Stimulated activated CD4-positive, alpha-beta T cell treated with anti-CD3 and anti-CD28 coated beads, Interleukin-1b, Interleukin-23, amount 100 ng/mL, for 4 hours (primary cell): Measurements from ENCODE around the gene AP5M1.
"Not testable (repeated sequence)": the region's sequence is repeated elsewhere in the genome, so short reads cannot be mapped to it uniquely, and the experiment has no call there.

Experiments used
- DNase-seq, 2 donors: peaks; one replicate each; pipeline ENCODE4 v3.0.0-alpha.2; 2020; ENCODE audit warnings: low read depth in 2 of 2

Gene AP5M1

DNA sequence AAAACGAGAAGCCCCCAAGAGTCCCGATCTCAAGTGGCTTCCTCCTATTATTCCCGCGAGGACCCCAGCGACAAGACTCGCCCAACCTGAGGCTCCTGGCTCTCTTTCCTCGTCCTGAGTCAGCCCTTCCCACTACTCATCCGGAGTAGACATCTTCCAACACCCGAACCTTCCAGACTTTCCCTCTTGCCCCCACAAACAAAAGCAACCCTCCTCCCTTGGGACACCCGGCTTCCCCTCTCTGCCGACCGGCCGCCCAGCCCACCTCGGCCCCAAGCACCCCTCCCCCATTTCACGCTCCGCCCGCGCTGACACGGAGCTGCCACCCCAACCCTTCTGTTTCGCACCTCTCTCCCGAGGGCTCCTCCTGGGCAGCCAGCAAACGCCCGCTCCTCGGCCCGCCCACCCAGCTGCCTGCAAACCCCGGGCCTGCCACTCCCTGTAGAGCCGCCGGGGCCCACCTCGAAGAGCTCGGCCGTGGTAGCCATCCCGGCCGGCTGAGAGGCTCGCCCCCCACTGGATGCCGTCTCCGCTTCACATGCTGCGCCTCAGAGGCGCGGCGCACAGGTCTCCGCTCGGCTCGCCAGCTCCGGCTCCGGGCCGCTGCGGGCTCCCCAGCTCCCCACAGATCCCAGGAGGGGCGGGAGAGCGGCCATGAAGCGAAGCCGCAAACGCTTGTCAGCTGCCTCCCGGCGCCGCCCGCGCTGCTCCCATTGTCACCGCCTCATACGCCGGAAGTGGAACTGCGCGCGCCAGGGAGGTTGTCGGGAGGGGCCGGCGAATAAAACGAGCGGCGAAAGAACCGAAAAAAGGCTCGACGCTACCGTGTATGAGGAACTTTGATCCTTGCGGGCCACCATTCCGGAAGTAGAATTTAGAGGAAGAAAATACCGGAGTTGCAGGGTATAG, at the start of gene AP5M1, which contains the start of gene EXOC5:
AP5M1 (plus strand) TSS at position 811 of the 909 bp plus-strand sequence. CDS start 344 bp downstream, outside the sequence.
EXOC5 (minus strand) TSS at position 745 of the 909 bp plus-strand sequence; CDS start at position 488, 257 bp downstream.
- DNase-seq = peak; percentile 78 to 82

GRCh38 chr14:57221931-57222330, 46.8 kb upstream of the AP5M1 start:
- DNase-seq = no peak

DNA sequence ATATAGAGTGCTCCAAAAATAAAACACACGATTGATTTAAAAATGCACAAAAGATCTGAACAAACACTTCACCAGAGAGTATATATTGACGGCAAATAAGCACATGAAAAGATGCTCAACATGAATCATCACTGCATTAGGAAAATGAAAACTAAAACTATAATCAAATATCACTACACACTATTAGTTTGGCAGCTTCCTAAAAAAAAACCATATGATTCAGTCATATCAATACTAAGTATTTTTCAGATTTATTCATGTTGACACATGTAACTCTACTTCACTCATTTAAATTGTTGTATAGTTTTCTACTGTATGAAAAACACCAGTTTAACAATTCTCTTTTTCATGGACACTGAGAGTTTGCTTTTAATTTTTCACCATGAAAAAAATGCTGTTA, 41.7 kb upstream of the AP5M1 start:
- DNase-seq = no peak

GRCh38 chr14:57228320-57228719, 40.5 kb upstream of the AP5M1 start:
- not testable (repeated sequence) for DNase-seq

GRCh38 chr14:57232006-57232405, 36.8 kb upstream of the AP5M1 start:
- no peak for DNase-seq

GRCh38 chr14:57240115-57240514, 28.7 kb upstream of the AP5M1 start:
- DNase-seq = not testable (repeated sequence)

GRCh38 chr14:57243320-57243719, 25.5 kb upstream of the AP5M1 start:
- no peak for DNase-seq

DNA sequence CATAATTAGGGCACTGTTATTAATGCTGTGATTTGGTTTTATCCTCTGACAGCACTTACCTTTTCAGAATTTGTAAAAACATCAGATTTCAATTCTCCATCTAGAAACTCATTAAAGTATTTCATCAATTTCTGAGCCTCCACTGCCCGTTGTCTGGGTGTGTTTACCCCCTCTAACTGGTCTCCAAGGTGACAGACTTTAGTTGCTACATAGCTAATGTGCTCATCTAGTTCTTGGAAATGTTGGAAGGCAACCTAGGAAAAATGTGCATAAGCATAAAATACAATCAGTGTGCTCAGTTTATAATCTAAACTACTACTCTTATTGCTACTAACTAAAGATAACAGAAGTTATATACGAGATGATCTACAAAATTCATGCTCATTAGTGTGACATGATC, 24.7 kb upstream of the AP5M1 start:
- no peak for DNase-seq

- DNase-seq = no peak
These were observed 22.8 kb upstream of the AP5M1 start for GRCh38 chr14:57245941-57246340.

DNA sequence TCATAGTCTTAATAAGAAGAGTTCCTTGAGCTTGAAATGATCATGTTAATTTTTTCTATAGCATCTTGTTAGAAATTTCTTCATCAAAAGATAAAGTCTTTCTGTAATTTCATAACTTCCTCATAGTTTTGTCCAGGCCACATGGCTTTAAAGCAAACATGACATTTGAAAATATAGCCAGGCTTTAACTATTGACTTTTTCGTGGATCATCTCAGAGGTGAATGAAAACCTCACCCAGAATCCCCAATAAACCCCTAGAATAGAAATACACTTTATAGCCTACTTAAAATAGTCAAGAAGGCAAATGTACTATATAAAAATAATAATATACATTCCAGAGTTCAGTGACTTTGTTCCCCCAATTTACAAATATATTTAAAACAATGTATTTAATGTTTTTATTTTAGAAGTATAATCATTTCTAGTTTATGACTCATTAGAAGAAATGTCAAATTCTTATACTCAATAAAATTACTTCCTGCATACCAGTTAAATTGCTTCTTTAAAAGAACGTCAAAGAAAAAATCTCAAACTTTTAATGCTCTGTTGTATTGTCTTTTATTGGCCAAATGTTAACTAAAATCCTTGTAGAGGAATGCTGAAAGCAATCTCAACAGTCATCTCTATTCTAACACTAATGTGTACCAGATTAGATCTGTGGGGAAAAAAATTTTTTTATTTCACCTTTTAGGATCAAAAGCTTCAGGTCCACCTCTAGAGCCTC, 21.7 kb upstream of the AP5M1 start:
- DNase-seq = no peak

DNA sequence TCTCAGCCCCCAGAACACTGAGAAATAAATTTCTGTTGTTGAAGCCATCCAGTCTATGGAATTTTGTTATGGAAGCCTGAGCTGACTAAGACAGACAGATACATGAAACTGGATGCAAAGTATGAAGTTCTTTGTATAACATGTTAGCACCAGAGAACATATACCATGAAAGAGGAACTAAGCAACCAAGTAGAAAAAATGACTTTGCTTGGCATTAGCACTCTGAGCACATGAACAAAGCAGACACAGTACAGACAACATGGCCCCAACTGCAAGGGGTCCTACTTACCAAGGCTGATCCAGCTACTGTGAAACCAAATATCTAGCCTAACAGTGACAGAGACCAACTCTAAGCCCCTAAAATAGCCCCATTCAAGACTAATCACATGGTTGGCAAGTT, 13.9 kb upstream of the AP5M1 start:
- no peak for DNase-seq

- not testable (repeated sequence) for DNase-seq
These were observed 10.6 kb upstream of the AP5M1 start for GRCh38 chr14:57258221-57258620.

- DNase-seq = no peak
These were observed 9.1 kb upstream of the AP5M1 start for GRCh38 chr14:57259672-57260071.

DNA sequence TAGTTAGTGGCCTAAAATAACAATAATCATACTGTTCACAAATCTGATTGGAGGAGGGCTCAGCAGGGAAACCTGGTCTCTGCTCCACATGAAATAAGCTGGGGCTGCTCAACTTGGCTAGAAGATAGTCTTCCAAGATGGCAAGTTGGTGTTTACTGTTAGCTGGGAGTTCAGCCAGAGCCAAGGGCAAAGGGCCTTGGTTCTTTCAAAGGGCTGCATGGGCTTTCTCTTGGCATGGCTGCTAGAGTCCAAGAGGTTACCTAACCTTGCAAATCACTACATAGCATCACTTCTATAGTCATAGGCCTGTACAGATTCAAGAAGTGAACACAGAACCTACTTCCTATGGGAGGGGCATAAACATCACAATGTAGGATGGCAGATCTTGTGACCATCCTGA, 7.2 kb upstream of the AP5M1 start:
- no peak for DNase-seq

DNA sequence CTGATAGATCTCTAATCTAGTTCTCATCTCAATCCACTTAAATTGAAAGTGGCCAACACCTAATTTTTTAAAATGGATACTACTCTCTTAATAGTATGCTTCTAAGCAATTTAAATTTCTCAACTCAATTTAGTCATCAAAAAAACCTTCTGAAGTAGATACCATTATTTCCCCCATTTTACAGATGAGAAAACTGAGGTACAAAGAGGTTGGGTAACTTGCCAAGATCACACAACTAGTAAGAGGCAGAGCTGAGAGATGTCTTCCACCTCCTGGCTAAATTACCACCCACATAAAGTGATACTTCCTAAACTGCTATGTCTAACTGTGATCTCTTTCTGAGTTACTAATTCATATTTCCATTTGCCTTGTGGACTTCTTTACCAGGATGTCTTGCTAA, 6.7 kb upstream of the AP5M1 start:
- no peak for DNase-seq

DNA sequence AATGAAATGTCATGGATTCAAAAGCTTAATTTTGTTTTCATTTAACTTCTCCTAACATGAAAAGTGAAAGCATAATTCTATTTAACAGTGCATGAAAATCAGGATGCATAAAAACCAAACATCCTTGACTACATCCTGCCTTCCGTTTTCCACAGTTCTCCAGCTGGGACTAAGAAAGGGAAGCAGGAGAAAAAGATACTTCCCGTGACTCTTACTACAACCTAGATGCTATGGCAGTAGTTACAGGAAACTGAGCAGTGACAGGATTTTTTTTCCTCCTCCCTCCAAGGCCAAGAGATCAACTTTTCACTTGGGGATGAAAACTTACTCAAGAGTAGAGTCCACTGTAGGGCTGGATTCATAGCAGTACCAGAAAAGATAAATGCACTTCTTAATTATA, 2.7 kb upstream of the AP5M1 start:
- DNase-seq = no peak

- no peak for DNase-seq
These were observed 4.5 kb downstream of the AP5M1 start for GRCh38 chr14:57273236-57273635.

- DNase-seq = no peak
These were observed 5.8 kb downstream of the AP5M1 start for GRCh38 chr14:57274551-57274950.

DNA sequence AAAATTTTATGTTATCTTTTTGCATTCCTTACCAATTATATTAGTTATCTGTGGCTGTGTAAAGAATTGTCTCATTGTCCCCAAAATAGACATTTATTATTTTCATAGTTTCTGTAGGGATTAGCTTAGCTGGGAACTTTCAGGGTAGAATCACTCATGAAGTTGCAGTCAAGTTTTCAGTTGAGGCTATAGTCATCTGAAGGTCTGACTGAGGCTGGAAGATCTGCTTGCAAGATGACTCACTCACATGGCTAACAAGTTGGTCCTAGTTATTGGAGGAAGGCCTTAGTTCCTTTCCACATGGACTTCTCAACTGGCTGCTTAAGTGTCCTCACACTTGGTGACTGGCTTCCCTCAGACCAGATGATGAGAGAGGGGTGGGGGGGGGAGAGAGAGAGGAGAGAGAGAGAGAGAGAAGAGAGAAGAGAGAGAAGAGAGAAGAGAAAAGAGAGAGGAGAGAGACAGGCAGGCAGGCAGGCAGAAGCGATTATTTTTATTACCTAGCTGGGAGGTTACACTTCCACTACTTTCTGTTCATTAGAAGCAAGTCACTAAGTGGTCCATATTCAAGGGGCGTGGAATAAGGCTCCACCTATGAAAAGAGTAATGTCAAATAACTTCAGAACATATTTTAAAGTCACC, 6.4 kb downstream of the AP5M1 start:
- no peak for DNase-seq

GRCh38 chr14:57277062-57277461, 8.3 kb downstream of the AP5M1 start:
- DNase-seq = no peak

DNA sequence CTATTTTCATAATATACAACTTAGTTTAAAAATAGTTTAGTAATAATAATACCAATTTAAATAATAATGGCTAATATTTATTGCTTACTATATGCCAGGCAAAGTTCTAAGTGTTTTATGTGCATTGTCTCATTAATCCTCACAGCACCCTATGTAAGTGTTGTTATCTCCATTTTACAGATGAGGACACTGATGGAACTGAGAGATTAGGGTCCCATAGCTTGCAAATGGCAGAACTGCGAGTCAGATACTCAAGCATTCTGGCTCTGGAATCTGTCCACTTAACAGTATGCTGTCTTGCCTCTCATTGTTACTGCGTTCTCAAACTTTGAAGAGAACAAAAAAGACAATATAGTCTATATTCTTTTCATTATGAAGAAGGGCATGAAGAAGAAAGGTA, 19.0 kb downstream of the AP5M1 start:
- no peak for DNase-seq

GRCh38 chr14:57290751-57291150, 22.0 kb downstream of the AP5M1 start:
- no peak for DNase-seq
